NCI-H2196 treated with DMSO at 0.1 percent for 48 hours (cell line): ENCODE measurements around the gene PRKD1.
"Not testable (repeated sequence)": the region's sequence is repeated elsewhere in the genome, so short reads cannot be mapped to it uniquely, and the experiment has no call there.

Experiments used
- DNase-seq: peaks from one replicate; lab custom pipeline; 2025; ENCODE audit not compliant: unreplicated experiment; lab: John Stamatoyannopoulos, UW

PRKD1 gene

DNA sequence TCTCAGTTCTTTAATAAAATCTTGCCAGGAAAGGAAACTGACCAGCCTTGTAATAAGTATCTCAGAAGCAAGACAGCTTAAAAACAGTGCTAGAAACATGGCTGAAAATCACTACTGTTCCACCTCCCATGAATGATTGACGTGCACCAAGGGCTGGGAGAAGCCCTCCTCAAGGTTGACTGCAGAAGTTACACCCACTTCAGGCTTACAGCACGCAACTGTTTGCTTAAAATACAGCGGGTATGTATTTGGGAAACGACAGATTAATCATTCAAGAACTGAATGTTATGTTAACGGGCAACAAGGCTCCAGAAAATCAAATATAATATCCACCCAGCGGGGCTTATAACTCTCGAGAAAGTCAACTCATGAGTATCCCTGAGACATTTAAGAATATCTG is 22.1 kb downstream of the PRKD1 start:
- DNase-seq, result no peak

GRCh38 chr14:29900609-29901350 is 26.9 kb downstream of the PRKD1 start:
- no peak for DNase-seq

DNA sequence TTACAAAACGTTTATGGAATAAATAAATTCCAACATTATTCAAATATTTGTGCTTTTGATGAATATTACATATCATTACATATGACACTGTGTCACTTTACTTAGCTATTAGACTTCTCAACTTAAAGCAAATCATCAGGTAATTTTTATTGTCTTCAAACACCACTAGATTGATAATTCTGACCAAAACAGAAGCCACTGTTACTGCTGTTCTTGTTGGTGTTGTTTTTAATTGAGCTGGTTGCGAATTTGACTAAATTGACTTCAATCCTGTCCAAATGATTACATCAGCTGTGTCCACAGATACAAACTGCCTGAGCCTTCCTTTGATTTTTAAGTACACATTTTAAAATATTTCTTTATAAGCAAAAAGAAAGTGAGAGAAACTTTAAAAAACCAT is 29.2 kb downstream of the PRKD1 start:
- DNase-seq, result no peak

DNA sequence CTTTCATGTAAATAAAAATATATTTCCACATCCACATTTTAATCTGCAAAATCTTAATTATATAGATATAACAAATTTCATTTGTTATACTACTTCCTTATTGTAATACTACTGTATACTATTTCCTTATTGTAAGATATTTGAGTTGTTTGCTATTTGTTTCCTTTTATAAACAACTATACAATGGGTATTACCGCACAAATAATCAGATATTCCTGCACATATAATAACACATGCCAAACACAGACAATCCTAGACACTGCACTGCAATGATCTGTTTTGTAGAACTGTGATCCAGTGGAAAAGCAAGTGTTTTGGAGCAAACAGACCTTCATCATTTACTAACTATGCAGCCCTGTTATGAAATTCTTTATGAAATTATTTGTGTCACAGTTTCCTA is 30.5 kb downstream of the PRKD1 start:
- DNase-seq, result no peak

GRCh38 chr14:29896354-29896821 is 31.3 kb downstream of the PRKD1 start:
- peak; percentile 43 for DNase-seq

DNA sequence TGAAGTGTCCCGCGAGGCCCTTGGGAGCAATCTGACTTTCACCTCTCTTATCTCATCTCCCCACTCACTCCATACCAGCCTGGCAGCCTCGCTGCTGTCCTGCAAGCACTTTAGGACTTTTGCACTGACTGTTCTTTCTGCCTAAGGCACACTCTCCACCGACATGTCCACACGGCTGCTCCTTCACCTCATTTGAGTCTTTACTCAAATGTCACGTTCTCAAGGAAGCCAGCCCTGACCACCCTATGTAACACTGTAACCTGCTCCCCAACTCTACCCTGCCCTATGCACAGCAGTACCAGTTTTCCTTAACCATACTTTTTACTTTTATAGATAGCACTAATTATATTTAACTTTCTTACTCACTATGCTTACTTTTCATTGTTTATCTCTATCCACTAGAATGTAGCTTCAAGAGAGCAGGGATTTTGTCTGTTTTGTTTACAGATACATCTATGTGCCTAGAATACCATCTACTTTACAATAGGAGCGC is 32.0 kb downstream of the PRKD1 start:
- no peak for DNase-seq

DNA sequence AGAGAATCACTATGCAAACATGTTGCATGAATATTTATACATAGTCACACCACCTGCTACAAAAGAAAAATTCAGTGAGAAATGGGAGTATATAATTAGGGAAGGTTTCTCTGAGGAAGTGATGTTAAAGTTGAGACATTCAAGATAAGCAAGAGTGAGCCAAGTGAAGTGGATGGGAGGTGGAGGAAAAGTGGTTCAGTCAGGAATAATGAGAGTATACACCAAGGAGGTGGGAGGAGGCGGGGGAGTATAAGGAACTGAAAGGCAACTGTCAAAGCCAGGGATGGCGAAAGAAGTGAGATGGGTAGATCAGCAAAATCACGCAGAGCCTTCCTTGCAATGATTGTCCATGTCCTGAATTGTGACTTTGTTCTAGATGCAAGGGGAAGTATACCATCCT is 33.7 kb downstream of the PRKD1 start:
- DNase-seq, result no peak

DNA sequence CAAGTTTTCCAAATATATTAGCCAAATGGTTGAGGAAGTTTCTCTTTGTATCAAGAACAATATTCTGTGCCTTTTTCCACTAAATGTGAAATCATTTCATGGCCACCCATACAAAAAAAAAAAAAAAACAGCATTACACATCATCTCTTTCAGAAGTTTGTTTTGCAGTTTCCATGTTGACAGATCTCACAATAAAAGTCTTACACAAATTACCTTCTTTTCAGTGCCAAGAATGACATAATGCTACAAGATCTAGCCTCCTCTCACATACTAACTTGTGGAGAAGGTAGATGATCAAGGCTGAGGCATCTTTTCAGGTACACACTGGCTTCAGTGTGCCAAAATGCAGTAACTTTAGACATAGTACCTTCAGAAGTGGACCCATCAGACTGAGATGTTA is 35.3 kb downstream of the PRKD1 start:
- DNase-seq, result no peak

DNA sequence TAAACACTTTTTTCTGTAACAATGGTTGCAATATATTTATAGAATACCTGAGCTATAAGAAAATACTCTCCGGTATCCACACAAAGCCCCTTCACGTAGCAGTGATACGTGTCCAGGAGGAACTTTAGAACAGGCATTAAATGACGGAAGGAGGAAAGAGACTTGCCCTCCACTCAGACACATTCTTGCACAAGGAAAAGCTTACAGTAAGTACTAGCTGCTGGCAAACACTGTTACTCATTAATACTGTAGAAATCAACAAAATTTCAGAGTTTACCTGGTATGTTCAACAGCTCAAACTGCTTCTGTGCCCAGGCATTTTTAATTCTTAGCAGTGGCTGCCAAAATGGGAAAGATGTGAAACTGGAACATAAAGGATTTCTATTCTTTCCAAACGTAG is 41.7 kb downstream of the PRKD1 start:
- no peak for DNase-seq

GRCh38 chr14:29868000-29868399 is 59.6 kb downstream of the PRKD1 start:
- no peak for DNase-seq

- no peak for DNase-seq
Measured at GRCh38 chr14:29865299-29865698, 62.3 kb downstream of the PRKD1 start.

DNA sequence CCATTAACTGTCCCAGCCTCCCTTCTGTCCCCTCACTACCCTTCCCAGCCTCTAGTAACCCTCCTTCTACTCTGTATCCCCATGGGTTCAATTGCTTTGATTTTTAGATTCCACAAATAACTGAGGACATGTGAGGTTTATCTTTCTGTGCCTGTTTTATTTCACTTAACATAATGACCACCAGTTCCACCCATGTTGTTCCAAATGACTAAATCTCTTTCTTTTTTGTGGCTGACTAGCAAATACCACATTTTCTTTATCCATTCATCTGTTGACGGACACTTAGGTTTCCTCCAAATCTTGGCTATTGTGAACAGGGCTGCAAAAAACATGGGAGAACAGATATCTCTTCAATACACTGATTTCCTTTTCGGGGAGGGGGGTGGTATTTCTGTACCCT is 65.7 kb downstream of the PRKD1 start:
- no peak for DNase-seq

- DNase-seq, result no peak
Measured at GRCh38 chr14:29858299-29858698, 69.3 kb downstream of the PRKD1 start.

GRCh38 chr14:29857551-29857950 is 70.1 kb downstream of the PRKD1 start:
- DNase-seq, result no peak

- no peak for DNase-seq
Measured at GRCh38 chr14:29856516-29856915, 71.1 kb downstream of the PRKD1 start.

DNA sequence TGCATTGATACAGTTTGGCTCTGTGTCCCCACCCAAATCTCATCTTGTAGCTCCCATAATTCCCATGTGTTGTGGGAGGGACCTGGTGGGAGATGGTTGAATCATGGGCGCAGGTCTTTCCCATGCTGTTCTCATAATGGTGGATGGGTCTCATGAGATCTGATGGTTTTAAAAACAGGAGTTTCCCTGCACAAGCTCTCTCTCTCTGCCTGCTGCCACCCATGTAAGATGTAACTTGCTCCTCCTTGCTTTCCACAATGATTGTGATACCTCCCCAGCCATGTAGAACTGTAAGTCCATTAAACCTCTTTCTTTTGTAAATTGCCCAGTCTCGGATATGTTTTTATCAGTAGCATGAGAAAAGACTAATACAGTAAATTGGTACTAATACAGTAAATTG is 74.0 kb downstream of the PRKD1 start:
- DNase-seq, result not testable (repeated sequence)

DNA sequence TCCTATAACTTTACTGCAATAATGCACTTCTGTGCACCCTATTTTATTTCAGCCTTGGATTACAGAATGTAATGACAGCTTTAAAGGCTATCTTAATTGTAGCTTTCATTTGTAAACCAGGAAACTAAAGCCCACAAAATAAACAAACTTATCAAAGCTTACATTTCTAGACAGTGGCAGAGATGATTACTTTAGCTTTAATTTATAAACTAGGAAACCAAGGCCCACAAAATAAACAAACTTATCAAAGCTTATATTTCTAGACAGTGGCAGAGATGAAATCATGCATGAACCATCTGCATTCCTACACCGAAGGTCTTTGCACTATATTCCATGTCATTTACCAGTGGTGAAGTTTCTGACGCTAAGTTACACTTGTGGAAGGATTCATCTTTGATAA is 74.4 kb downstream of the PRKD1 start:
- no peak for DNase-seq

GRCh38 chr14:29851397-29851796 is 76.2 kb downstream of the PRKD1 start:
- no peak for DNase-seq

DNA sequence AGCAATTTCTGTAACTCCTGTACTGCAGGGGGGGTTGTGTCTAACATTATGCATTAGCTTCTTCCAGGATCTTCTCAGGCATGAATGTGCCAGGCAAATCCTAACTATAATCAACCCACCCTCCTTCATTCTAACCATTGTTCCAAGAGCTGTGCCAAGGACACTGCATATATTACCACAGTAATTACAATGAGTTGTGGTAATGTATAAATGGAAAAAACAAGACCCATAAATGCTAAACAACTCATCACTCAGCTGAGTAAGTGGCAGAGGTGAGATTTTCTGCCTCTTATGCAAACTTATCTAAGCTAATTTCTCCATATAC is 80.6 kb downstream of the PRKD1 start:
- no peak for DNase-seq

GRCh38 chr14:29846339-29847055 is 81.2 kb downstream of the PRKD1 start:
- DNase-seq, result peak; percentile 79

GRCh38 chr14:29843981-29844380 is 83.7 kb downstream of the PRKD1 start:
- DNase-seq, result no peak

DNA sequence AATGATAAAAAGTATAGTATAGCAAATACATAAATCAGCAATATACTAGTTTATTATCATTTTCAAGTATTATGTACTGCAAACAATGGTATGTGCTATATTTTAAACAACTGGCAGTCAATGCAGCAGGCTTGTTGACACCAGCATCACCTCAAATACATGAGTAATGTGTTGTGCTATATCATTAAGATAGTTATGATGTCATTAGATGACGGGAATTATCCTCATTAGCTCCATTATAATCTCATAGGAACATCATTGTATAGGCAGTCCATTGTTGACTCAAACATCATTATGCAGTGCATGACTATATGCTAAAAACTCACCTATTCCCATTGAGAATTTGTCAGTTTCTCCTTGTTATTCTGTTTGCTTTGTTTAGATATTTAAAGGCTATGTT is 85.4 kb downstream of the PRKD1 start:
- DNase-seq, result no peak
